PC-9 (cell line): ENCODE results near the gene SGO2.

ENCODE experiments used
- CTCF ChIP-seq: fragments of 200-600 bp; sonication (generic); conservative IDR thresholded peaks from 2 replicates; pipeline ENCODE4 v1.6.1; 2017; ENCODE audit warnings: mixed run types, antibody characterized with exemption, mild to moderate bottlenecking, moderate library complexity
- EZH2 ChIP-seq: fragments of 200-600 bp; sonication (generic); IDR thresholded peaks from 2 replicates; pipeline ENCODE4 v1.8.0; 2017; ENCODE audit warnings: antibody characterized with exemption, low read depth

GRCh38 chr2:200525882-200526651 lies at the start of gene SGO2:
- TF ChIP-seq CTCF, result no peak
- TF ChIP-seq EZH2, result no peak
